Suppressor macrophage treated with lipopolysaccharide for 1 hour (primary cell): ENCODE results near the gene ITGBL1.

Source experiments
- DNase-seq, 3 donors: peaks; one replicate each; pipeline ENCODE4 v3.0.0-alpha.2; 2020 to 2022

ITGBL1 gene

GRCh38 chr13:101569807-101570206, 117.3 kb downstream of the ITGBL1 start:
- no peak for DNase-seq

GRCh38 chr13:101570410-101570809, 117.9 kb downstream of the ITGBL1 start:
- no peak for DNase-seq

- no peak for DNase-seq
Measured at GRCh38 chr13:101572456-101572855, 120.0 kb downstream of the ITGBL1 start.

- DNase-seq: no peak
Measured at GRCh38 chr13:101575581-101575980, 123.1 kb downstream of the ITGBL1 start.

- DNase-seq: no peak
Measured at GRCh38 chr13:101576455-101576854, 124.0 kb downstream of the ITGBL1 start.

GRCh38 chr13:101576977-101577376, 124.5 kb downstream of the ITGBL1 start:
- DNase-seq: no peak

GRCh38 chr13:101579281-101579802, 126.9 kb downstream of the ITGBL1 start:
- DNase-seq: no peak

- DNase-seq: no peak
Measured at GRCh38 chr13:101584331-101584730, 131.9 kb downstream of the ITGBL1 start.

GRCh38 chr13:101590479-101590878, 138.0 kb downstream of the ITGBL1 start:
- DNase-seq: no peak

GRCh38 chr13:101594936-101595335, 142.5 kb downstream of the ITGBL1 start:
- no peak for DNase-seq

GRCh38 chr13:101596803-101597202, 144.3 kb downstream of the ITGBL1 start:
- DNase-seq: no peak

GRCh38 chr13:101611491-101612475, 159.3 kb downstream of the ITGBL1 start:
- no peak for DNase-seq

- DNase-seq: no peak
Measured at GRCh38 chr13:101612735-101613134, 160.3 kb downstream of the ITGBL1 start.

GRCh38 chr13:101614491-101614890, 162.0 kb downstream of the ITGBL1 start:
- DNase-seq: no peak

GRCh38 chr13:101618440-101619187, 166.1 kb downstream of the ITGBL1 start:
- DNase-seq: peak in 1 of 3 donors; percentile 10

- no peak for DNase-seq
Measured at GRCh38 chr13:101621099-101621498, 168.6 kb downstream of the ITGBL1 start.

- peak in 2 of 3 donors; percentile 3 to 32 for DNase-seq
Measured at GRCh38 chr13:101623470-101624209, 171.2 kb downstream of the ITGBL1 start.

- DNase-seq: peak in 2 of 3 donors; percentile 11 to 27
Measured at GRCh38 chr13:101624210-101624922, 171.9 kb downstream of the ITGBL1 start.

GRCh38 chr13:101624981-101625380, 172.5 kb downstream of the ITGBL1 start:
- no peak for DNase-seq

GRCh38 chr13:101626925-101627555, 174.6 kb downstream of the ITGBL1 start:
- DNase-seq: peak; percentile 9 to 35 (median 30)

- no peak for DNase-seq
Measured at GRCh38 chr13:101627556-101627943, 175.1 kb downstream of the ITGBL1 start.

- DNase-seq: no peak
Measured at GRCh38 chr13:101628900-101629299, 176.4 kb downstream of the ITGBL1 start.
